ENCODE measurements around the gene STXBP1.
"Not testable (repeated sequence)": the region's sequence is repeated elsewhere in the genome, so short reads cannot be mapped to it uniquely, and the experiment has no call there.

STXBP1 gene

DNA sequence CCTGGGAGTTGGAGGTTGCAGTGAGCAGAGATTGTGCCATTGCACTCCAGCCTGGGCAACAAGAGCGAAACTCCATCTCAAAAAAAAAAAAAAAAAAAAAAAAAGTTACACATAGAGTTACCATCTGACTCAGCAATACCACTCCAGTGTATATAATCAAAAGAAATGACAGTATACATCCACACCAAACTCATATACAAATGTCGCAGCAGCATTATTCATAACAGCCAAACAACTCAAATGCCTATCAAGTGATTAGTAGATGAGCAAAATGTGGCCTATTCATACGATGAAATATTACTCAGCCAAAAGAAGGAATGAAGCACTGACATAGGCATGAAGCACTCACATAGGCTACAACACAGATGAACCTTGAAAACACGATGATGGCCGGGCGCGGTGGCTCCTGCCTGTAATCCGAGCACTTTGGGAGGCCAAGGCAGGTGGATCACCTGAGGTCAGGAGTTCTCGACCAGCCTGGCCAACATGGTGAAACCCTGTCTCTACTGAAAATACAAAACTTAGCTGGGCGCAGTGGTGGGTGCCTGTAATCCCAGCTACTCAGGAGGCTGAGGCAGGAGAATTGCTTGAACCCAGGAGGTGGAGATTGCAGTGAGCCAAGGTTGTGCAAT lies 9.4 kb downstream of the STXBP1 start:
- FAIRE-seq: not testable (repeated sequence)

DNA sequence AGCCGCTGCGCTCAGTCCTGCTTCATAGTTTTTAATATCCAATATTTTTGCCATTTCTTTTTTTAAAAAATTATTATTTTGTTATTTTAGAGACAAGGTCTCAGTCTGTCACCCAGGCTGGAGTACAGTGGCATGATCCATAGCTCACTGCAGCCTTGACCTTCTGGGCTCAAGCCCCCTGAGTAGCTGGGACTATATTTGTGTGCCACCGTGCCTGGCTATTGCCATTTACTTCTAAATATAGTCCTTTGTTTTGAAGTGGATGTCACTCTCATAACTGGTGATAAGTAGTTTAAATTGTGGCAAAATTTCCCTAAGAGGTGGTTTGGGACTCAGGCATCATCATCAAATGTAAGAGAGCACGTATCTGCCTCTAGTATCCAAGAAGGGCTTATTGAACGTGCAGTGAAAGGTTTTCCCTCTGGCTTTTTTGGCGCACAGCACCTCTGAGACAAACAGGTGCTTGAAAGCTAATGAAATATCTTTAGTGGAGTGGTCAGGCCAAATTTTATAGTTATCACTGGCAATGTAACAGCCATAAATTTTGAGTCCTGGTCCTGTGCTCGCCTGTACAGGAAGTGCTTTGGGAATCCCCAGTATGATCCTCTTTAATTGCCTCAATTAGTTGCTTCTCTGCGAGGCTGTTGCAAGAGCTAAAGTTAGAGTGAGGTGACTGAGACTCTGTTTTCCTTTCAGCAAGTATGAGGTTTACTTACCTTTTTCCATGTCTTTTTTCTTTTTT lies 14.8 kb downstream of the STXBP1 start:
- FAIRE-seq: no peak

DNA sequence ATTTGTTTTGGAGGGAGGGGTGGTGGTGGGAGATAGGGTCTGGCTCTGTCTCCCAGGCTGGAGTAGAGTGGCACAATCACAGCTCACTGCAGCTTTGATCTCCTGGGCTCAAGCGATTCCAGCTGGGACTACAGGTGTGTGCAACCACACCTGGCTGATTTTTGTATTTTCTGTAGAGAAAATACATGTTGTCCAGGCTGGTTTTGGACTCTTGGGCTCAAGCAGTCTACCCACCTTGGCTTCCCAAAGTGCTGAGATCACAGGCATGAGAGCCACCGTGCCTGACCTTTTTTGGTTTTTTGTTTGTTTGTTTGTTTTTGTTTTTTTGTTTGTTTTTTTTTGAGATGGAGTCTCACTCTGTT lies 15.4 kb downstream of the STXBP1 start:
- FAIRE-seq: no peak

DNA sequence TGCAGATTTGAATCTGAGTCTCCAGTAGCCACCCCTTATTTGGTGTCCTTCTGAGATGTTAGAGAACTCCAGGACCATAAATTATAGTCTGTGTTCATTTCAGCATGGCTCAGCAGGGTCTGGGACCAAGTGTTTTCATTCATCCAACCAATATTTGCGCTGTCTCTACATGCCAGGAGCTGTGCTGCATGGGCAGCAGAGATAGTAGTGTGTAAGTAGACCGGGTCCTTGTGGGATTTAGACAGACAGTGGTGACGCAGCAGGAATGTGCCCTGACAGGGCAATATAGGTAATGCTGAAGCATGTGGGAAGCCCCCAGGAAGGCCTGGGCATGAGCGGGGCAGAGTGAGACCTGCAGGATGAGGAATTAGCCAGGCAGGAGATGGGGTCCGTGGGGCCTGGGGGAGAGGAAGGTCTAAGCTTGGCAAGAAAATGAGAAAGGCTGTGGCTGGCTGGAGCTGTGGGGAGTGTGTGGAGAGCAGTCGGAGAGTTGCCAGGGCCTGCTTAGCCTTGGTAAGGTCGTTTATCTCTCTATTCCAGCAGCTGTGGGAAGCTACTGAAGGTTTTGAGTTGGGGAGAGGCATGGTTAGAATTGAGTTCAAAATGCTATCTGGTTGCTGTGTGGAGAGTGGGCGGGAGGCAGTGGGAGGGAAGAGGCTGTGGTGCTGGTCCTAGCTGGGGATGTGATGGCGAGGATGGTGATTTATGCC lies 16.8 kb downstream of the STXBP1 start:
- no peak for FAIRE-seq

DNA sequence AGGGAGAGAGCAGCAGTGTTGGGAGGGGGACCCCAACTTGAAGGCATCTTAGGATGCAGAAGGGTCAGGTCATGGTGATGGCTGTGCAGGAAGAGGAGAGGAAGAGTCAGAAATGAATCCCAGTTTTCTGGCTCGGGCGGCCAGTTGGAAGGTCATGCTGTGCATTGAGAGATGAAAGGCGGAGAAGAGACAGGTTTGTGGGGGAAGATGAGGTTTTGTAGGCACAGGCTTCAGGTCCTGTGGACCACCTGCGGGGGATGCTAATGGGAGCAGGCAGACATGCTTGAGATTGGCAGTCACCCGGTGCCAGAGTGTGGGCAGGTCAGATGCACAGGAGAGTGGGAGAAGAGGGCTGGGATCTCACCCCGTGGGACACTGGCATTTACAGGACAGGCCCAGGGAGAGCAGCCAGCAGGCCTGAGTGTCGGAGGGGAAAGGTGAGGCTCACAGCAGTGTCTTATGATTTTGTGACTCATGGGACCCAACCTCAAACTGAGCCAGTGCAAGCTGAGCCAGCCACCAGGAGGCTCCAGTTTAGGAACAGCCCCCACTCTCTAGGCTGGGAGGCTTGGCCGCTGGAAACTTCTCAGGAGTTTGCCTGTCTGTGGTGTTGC lies 17.5 kb downstream of the STXBP1 start:
- FAIRE-seq: no peak

DNA sequence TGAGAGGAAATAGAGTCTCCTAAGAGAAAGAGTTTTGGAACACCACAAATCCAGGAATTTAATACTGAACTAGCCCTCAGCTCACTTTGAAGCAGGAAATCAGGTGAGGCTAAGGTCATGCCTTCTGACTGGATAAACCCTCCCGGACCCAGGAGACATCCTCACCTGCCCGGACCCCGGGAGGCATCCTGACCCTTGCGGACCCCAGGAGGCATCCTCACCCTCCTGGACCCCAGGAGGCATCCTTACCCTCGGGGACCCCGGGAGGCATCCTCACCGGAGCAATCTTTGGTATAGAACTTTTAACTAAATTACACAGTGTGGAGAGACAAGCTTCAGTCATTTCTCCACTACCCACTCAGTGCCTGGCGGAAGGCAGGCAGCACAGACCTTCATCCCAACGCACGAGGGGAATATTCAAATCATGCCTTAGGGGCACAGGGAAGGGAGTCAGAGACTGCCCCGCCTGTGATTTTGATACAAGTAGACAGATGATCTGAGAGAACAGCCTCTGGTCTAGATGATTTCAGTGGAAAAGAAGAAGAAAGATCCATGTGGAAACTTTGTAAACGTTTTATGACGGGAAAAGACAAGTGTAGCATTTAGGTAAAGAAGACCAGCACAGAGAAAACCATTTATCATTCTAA lies 21.3 kb downstream of the STXBP1 start:
- FAIRE-seq: no peak

DNA sequence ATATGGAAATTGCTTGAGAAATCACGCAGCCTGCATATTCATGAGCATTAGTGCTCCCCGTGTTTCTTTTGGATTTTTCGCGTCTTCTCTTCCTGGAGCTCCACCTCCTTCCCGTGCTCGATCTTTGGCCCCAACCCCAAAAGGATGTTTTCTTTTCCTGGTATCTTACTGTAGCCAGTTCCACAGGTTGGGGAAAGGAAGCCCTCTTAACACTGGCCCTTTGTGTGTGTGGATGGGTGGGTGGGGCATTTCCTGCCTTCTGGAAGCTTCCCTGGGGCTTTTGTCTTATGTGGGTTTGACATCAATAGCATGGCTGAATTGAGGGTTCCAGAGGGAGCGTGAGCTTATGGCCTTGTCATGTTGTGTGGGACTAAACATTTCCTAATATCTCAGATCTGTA lies 21.9 kb downstream of the STXBP1 start:
- no peak for FAIRE-seq

DNA sequence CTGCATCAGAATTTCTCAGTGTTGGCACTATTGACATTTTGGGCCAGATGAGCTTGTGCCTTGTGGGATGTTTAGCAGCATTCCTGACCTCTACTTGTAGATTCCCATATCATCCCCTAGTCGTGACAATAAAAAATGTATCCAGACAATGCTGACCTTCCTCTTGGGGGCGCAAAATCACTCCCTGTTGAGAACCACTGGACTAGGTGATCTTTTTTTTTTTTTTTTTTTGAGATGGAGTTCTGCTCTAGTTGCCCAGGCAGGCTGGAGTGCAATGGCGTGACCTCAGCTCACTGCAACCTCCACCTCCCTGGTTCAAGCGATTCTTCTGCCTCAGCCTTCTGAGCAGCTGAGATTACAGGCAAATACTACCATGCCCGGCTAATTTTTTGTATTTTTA lies 22.6 kb downstream of the STXBP1 start:
- FAIRE-seq: no peak

DNA sequence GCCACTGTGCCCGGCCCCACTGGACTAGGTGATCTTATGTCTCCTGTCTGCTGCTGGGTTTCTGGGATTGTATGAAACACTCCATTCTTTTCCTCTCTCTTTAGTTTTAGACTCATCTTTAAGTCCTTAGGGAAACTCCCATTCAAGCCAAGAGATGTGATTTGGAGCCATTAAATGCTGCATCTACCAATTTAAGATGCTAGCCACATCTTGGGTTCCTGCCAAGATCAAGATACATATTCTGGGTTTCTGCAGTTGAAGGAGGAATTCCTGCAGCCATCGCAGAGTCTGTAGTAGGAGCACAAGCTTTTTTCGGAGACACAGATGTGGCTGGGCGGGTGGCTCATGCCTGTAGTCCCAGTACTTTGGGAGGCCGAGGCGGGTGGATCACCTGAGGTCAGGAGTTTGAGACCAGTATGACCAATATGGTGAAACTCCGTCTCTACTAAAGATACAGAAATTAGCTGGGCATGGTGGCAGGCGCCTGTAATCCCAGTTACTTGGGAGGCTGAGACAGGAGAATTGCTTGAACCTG lies 23.2 kb downstream of the STXBP1 start:
- no peak for FAIRE-seq

DNA sequence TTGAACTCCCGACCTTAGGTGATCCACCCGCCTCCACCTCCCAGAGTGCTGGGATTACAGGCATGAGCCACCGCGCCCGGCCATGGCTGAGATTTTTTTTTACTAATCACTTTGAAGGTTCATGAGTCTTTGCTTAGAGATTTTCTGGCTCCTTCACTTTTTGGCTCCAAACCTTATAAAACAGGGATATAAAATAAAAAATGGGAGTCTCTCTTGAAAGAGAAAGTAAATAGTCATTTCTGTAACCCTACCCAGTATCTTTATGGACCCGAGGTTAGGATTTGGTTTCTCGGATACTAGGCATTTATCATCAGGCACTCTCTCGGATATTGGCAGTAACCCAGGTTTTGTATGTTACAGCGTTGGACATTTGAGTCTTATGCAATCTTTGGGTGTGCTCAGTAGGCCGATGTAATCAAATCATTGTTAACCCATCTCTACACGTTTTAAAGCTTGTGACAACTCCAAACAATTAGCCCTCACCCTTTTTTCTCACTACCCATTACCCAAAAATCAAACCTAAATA lies 25.3 kb downstream of the STXBP1 start:
- FAIRE-seq: no peak

DNA sequence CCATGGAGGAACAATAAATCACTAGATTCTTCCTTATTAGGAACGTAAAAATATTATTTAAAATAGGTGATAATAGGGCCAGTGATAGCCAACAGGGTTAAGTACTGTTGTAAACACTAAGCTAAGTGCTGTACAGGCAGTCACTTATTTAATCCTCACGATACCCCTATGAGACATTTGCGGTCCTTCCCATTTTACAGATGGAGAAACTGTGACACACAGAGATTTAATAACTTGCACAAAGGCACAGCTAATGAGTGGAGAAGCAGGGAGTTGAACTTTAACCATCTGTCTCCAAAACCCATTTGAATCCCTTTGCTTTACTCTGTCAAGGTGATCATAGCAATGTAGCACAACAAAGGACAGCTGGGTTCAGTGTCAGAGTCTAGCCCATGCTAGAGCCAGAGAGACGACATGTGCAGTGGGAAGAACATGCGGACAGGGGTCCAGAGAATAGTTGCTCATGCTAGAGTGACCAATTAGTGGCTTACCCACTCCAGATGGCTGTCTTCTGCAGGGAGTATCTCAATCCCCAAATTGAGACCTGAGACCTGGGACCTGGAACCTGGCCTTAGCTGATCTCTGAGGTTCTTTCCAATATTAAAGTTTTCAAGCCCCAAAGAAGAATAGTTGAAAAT lies 28.9 kb downstream of the STXBP1 start:
- no peak for FAIRE-seq

DNA sequence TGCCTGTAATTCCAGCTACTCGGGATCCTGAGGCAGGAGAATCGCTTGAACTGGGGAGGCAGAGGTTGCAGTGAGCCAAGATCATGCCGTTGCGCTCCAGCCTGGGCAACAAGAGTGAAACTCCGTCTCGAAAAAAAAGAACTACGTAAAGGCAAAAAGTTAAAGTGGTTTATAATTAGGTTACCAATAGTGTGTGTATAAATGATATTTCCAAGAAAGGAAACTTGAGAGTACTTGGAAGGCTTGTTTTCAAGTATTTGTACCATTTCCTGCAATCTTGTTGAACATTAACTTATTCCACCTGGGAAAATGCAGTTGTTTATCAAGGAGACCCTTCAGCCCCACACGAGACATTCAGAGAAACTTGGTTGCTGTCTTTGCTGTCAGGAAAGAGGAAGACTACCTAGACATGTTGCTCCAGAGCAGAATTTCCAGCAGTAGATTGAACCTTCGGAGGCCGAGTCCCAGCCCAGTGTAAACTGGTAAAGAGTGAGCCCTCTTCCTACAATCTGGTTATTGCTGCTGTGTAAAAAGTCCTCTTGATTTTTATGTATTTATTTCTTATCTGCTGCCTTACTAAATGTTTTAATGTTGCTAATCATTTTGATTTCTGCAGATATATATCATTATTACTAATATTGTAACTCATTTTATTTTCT lies 30.1 kb downstream of the STXBP1 start:
- FAIRE-seq: no peak

DNA sequence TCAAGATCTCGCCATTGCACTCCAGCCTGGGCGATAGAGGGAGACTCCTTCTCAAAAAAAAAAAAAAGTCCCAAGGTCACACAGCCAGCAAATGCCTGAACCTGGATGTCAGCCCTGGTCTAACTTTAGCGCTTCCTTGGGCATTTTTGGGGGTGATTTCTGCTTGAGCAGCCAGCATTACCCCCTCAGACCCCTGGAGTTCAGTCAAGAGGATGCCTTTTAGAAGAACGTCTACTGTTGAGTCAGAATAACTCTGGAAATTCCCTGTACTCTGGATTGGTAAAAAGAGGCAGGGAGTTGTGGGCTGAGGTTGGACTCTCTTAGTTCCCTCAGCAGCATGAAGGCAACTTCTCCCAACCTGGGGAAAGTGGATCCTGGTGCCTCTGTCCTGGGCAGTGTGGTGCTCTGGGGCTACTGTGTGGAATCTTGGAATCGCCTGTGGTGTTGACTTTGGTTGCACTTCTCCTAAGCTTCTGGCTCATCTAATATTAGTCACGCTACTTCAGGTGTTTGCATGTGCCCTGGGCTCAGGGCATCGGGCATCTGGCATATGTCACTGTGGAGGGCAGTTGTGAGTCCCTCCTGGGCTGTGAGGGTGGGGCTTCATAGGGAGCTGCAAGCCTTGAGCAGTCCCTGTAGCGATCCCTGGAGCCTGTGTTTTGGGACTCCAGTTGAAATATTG lies 32.2 kb downstream of the STXBP1 start:
- no peak for FAIRE-seq

DNA sequence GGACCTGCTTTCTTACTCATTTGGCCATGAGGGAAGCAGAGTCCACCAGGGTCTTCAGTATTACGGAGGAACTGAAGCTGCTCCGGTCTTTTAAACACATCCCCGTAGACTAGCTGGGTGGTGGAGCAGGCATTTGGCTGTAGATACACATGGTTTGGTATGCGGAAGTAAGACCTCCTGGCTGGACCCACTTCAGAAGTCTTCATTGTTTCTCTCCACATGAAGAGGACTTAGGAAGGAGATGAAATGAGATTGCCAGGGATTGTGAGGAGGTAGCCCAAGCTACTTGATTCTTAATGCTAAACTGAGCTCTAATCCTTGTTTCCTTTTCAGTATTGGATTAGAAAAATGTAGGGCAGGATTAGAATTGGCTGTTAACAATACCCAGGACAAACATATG lies 32.9 kb downstream of the STXBP1 start:
- no peak for FAIRE-seq

DNA sequence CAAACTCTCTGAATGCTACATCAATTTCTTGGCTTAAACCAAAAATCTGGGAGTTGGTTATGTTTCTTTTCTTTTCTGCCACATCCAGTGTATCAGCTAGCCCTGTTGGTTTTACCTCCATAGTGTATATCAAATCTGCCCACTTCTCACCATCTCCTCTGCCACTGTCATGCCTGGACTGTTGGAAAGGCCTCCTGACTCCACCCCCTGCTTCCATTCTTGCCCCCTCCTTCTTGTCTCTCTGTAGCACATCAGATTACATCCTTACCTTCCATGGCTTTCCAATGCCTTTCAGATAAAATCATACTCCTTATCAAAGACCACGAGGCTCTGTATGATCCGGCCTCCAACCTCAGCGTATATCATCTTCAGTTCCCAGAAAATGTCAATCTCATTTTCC lies 35.4 kb downstream of the STXBP1 start:
- no peak for FAIRE-seq

DNA sequence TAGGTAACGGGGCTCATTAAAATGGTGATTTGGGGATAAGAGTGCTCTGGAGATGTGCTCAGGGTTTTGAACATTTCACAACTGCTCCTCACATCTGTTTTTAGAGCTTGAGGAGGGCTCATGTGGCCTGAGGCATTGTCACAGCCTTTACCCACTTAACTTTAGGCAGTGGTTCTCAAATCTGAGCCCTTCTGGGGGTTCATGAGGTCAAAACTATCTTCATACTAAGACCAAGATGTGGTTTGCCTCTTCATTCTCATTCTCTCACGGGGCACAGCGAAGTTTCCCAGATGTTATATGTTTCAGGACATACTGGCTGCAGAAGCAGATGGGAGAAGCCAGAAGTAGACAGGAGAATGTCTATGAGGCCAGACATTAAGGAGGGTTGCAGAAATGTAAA lies 38.4 kb downstream of the STXBP1 start:
- no peak for FAIRE-seq

DNA sequence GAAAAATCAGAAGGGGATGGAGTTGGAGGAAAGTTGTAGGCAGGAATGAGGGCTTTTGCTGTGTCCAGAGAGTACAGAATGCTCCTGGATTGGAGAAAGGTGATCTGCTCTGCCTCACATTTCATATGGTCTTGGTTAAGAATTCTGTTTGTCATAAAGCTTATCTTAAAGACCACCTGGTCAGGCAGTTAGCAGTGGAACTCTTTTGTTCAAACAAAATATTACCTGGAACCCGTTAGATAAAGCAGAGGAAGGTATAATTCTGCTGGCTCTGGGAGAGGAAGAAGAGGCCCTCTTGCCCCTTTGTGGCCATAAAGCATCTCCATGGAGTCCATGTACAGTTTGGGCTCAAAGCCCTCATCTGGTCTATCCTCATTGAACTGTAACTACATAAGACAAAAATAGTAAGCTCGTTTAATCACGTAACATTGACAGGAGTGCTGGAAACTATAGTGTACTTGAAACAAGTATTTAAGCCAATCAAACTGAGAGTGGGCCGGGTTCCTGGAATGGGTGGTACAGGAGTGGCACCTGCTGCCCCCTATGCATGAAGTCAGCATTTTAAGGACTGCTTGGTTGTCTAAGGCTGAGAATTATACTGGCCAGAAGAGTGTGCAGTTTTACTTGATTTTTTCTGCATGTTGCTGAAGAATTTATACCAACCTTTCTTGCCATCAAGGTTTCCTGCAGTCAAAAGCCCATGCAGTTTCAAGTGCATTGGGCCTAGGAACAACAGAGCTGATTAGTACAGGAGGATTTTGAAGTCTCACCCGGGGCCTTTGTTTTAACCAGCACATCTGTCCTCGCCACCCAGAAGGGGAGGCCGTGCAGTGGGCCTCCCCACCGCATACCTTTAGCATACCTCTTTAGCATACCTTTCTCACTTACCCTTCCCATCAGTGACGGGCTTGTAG lies 39.9 kb downstream of the STXBP1 start:
- no peak for FAIRE-seq

DNA sequence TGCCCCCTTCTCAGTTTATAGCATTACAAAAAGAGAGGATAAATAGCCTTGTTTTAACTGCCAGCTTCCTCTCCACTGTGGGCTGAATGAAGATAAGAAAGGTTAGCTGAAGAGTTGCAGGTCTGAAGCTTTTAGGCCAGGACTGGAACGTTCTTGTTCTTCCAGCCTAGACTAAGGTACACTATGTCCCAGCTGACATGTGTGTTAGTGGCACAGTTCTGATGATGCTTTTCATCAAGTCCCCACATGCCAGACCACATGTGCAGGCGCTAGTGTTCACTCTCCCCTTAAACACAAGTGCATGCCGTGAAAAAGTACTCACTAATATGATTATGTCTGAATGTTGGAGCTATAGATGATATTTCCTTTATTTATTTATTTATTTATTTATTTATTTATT lies 40.7 kb downstream of the STXBP1 start:
- FAIRE-seq: no peak

DNA sequence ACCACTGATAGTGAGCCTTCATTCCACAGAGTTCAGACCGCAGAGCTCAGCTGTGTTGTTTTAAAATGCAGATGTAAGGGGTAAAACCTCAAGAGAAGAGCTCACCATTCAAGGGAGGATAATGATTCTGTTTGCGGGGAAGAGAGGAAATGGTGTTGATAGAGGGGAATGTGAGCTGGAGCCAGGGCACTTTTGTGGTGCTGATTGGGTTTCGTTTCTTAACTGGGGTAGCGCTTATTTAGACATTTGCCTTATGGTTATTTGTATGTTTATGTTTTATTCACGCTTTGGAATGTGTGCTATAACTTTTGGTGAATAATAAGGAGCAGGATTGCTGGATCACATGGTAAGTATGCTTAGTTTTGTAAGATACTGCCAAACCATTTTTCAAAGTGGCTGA lies 42.5 kb downstream of the STXBP1 start:
- no peak for FAIRE-seq

DNA sequence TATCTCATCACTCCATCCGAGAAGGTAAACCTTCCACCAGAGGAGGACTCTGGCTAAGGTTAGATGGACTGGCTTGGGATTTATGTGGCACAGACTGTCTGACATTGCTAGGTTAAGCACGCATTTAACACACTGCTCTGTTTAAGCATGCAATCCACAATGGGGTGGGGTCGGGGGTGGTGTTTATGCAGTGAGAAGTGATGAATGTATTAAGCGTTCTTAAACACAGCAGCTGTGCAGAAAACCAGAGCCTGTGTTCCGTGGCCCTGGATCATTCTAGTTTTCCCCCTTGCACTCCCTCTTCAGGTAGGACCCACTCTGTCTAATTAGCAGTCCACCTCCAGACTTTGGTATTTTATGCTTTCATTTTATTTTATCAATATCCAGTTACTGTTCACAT lies 46.4 kb downstream of the STXBP1 start:
- no peak for FAIRE-seq

All from colon (tissue), 2 donors.